MCF 10A (cell line): ENCODE results near the gene TNPO3. TPM values are rescaled to one million over a fixed set of nuclear protein-coding genes. Genes with fewer than 3 reads are reported as not detected.

ENCODE experiments used
- BruUV-seq: library from RNA; stranded (reverse); fragments of 400-500 nt; replicated peaks from 2 replicates; lab custom pipeline; 2021; lab: Mats Ljungman, UMichigan
- CTCF ChIA-PET: fragments of 300-600 bp; sonication (Branson Sonifier 250); formaldehyde crosslinking; extraction: SDS; loops from one replicate; lab custom pipeline; 2021; ENCODE audit warnings: antibody characterized with exemption, inconsistent platforms; lab: Yijun Ruan, JAX
- POLR2A ChIA-PET: fragments of 300-600, 350-650 bp; sonication (Branson Sonifier 250); formaldehyde crosslinking; extraction: SDS; loops from one replicate; lab custom pipeline; 2020; ENCODE audit warnings: antibody characterized with exemption, inconsistent platforms; lab: Yijun Ruan, JAX
- DNase-seq: peaks from one replicate; pipeline ENCODE4 v3.0.0-alpha.2; 2018; ENCODE audit not compliant: unreplicated experiment
- H3K27ac Mint-ChIP-seq: one replicate; pipeline ENCODE4 v1.8.0; 2022; ENCODE audit warnings: mild to moderate bottlenecking, low read depth, mixed read lengths; ENCODE audit not compliant: unreplicated experiment
- H3K27me3 Mint-ChIP-seq: one replicate; pipeline ENCODE4 v1.8.0; 2022; ENCODE audit warnings: mixed read lengths; ENCODE audit not compliant: insufficient read depth, unreplicated experiment
- H3K36me3 Mint-ChIP-seq: one replicate; pipeline ENCODE4 v1.8.0; 2022; ENCODE audit warnings: mild to moderate bottlenecking, moderate library complexity, mixed read lengths; ENCODE audit not compliant: insufficient read depth, unreplicated experiment
- H3K4me1 Mint-ChIP-seq: one replicate; pipeline ENCODE4 v1.8.0; 2022; ENCODE audit warnings: mixed read lengths; ENCODE audit not compliant: insufficient read depth, unreplicated experiment
- H3K4me3 Mint-ChIP-seq: one replicate; pipeline ENCODE4 v1.8.0; 2022; ENCODE audit warnings: mild to moderate bottlenecking, moderate library complexity, mixed read lengths; ENCODE audit not compliant: unreplicated experiment
- H3K9me3 Mint-ChIP-seq: one replicate; pipeline ENCODE4 v1.8.0; 2022; ENCODE audit warnings: mixed read lengths; ENCODE audit not compliant: unreplicated experiment
- intact Hi-C: fragments of 100-400 bp; cut with micrococcal nuclease; formaldehyde crosslinking; loops from 2 replicates; pipeline ENCODE4 v1.14.1; 2022
- total RNA-seq: library from RNA; stranded (reverse); gene quantifications from 2 replicates; pipeline ENCODE4 v1.2.3, GENCODE V29; 2022
- TF ChIP-seq, protein P1 (sequence below): fragments of 200-600 bp; IDR thresholded peaks from one replicate; pipeline ENCODE4 v1.8.0; 2022; ENCODE audit warnings: antibody characterized with exemption, mild to moderate bottlenecking; ENCODE audit not compliant: unreplicated experiment

TNPO3 gene
- total RNA-seq, 1 experiment from 2014 or later: 42.3 TPM

- intact Hi-C loops: no loop called here
- TF ChIP-seq, protein P1, sequence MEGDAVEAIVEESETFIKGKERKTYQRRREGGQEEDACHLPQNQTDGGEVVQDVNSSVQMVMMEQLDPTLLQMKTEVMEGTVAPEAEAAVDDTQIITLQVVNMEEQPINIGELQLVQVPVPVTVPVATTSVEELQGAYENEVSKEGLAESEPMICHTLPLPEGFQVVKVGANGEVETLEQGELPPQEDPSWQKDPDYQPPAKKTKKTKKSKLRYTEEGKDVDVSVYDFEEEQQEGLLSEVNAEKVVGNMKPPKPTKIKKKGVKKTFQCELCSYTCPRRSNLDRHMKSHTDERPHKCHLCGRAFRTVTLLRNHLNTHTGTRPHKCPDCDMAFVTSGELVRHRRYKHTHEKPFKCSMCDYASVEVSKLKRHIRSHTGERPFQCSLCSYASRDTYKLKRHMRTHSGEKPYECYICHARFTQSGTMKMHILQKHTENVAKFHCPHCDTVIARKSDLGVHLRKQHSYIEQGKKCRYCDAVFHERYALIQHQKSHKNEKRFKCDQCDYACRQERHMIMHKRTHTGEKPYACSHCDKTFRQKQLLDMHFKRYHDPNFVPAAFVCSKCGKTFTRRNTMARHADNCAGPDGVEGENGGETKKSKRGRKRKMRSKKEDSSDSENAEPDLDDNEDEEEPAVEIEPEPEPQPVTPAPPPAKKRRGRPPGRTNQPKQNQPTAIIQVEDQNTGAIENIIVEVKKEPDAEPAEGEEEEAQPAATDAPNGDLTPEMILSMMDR: no peak
- ChIA-PET POLR2A (interaction anchor here (0.6 to 2.4 kb wide), 9 partner anchors 14 to 191 kb away, joined by 3 to 11 read pairs (median 4); partner anchors contain the start of gene ATP6V1F), CTCF (interaction anchor here (0.6 to 1.1 kb wide), 3 partner anchors 33 to 90 kb away, joined by 3 to 5 read pairs (median 4); no protein-coding TSS in a partner anchor)
- no peaks in the 10 kb centered on the region for H3K27me3 Mint-ChIP-seq
- H3K27ac Mint-ChIP-seq: peak overlapping the region; percentile 44
- H3K36me3 Mint-ChIP-seq: no peaks in the 10 kb centered on the region
- H3K4me1 Mint-ChIP-seq: peaks cover 13% of the 10 kb centered on the region
- no peak for DNase-seq
- peak overlapping the region; percentile 72 for H3K4me3 Mint-ChIP-seq
- H3K9me3 Mint-ChIP-seq: no peaks in the 10 kb centered on the region
- no TSS peak for BruUV-seq
These were observed 117.7 kb downstream of the TNPO3 start for GRCh38 chr7:128937271-128937646.

DNA sequence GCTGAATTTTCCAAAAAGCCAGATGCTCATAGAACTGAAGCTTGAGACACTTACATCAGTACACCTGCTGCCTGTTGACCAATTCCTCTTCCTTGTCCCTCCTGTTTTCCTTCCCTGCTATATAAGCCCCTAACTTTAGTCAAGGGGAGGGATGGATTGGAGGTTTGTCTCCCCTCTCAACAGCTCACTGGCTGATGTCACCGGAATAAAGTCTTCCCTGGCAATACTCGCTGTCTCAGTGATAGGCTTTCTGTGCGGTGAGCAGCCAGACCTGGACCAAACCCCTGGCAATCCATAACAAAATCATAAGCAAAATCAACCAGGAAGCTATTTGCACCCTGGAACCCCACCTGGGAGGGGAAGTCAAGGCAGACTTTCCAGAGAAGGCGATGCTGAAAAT, 118.1 kb downstream of the TNPO3 start:
- Mint-ChIP-seq H3K4me3 (peak overlapping the region; percentile 72), H3K27me3 (no peaks in the 10 kb centered on the region), H3K4me1 (peaks cover 13% of the 10 kb centered on the region), H3K9me3 (no peaks in the 10 kb centered on the region), H3K36me3 (no peaks in the 10 kb centered on the region), H3K27ac (peak overlapping the region; percentile 44)
- BruUV-seq: no TSS peak
- intact Hi-C loops: no loop called here
- ChIA-PET POLR2A (interaction anchor here (0.7 to 2.4 kb wide), 4 partner anchors 26 to 191 kb away, joined by 4 to 11 read pairs (median 6); partner anchors contain the start of gene ATP6V1F), CTCF (interaction anchor here (0.7 to 0.8 kb wide), 2 partner anchors 17 to 33 kb away, joined by 3 to 4 read pairs; no protein-coding TSS in a partner anchor)
- TF ChIP-seq, protein P1: no peak
- no peak for DNase-seq

DNA sequence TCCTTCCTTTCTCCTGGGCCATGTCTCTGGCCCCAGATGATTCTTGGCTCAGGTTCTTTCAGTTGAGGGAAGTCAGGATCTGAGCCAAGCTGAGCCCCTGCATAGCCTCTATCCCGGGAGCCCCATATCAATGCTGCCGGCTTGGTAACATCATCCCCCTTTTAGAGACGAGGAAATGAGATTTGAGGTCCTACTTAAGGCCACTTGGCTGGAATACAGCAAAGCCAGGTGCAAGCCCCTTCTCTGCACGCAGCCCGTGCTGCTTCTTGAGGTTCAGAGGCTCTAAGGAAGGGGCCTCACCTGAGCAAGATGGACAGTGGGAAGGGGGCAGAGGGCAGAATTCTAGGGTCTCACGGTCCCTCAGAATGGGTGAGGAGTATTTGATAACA, 119.6 kb downstream of the TNPO3 start:
- H3K27ac Mint-ChIP-seq: no peak overlapping the region
- CTCF ChIA-PET: no interaction called here

More for the DNA sequence above, 119.6 kb downstream of the TNPO3 start:
- no TSS peak for BruUV-seq
- intact Hi-C loops: no loop called here
- no peaks in the 10 kb centered on the region for H3K9me3 Mint-ChIP-seq
- no peaks in the 10 kb centered on the region for H3K36me3 Mint-ChIP-seq
- H3K4me1 Mint-ChIP-seq: peaks cover 13% of the 10 kb centered on the region
- no peak for DNase-seq
- H3K27me3 Mint-ChIP-seq: no peaks in the 10 kb centered on the region
- H3K4me3 Mint-ChIP-seq: no peak overlapping the region
- POLR2A ChIA-PET: no interaction called here
- TF ChIP-seq, protein P1: no peak
